Osteocyte (in vitro differentiated cells): Measurements from ENCODE around the gene ZDHHC9. TPM values are rescaled to one million over a fixed set of nuclear protein-coding genes. Genes with fewer than 3 reads are reported as not detected.

Experiments used
- DNase-seq: peaks from one replicate; pipeline ENCODE4 v3.0.0; 2021; ENCODE audit warnings: mixed read lengths; ENCODE audit not compliant: unreplicated experiment; ENCODE audit errors: extremely low spot score
- H3K27ac Mint-ChIP-seq: one replicate; pipeline ENCODE4 v1.8.0; 2021; ENCODE audit warnings: mild to moderate bottlenecking, mixed read lengths; ENCODE audit not compliant: unreplicated experiment
- H3K27me3 Mint-ChIP-seq: one replicate; pipeline ENCODE4 v1.8.0; 2021; ENCODE audit warnings: mixed read lengths; ENCODE audit not compliant: unreplicated experiment
- H3K36me3 Mint-ChIP-seq: one replicate; pipeline ENCODE4 v1.8.0; 2021; ENCODE audit warnings: mixed read lengths; ENCODE audit not compliant: unreplicated experiment
- H3K4me1 Mint-ChIP-seq: one replicate; pipeline ENCODE4 v1.8.0; 2021; ENCODE audit warnings: mixed read lengths; ENCODE audit not compliant: unreplicated experiment
- H3K4me3 Mint-ChIP-seq: one replicate; pipeline ENCODE4 v1.8.0; 2021; ENCODE audit warnings: mild to moderate bottlenecking, moderate library complexity, mixed read lengths; ENCODE audit not compliant: unreplicated experiment
- H3K9me3 Mint-ChIP-seq: one replicate; pipeline ENCODE4 v1.8.0; 2021; ENCODE audit warnings: mixed read lengths; ENCODE audit not compliant: unreplicated experiment
- total RNA-seq: library from RNA; stranded (reverse); gene quantifications from 2 replicates; pipeline ENCODE4 v1.2.1, GENCODE V29; 2021
- TF ChIP-seq, protein P1 (sequence below): fragments of 200-600 bp; sonication (generic); IDR thresholded peaks from 2 replicates; pipeline ENCODE4 v1.5.0; 2021; ENCODE audit warnings: antibody characterized with exemption, mild to moderate bottlenecking, moderate library complexity

Gene ZDHHC9
- total RNA-seq, 1 donor from 2014 or later: 32.2 TPM

DNA sequence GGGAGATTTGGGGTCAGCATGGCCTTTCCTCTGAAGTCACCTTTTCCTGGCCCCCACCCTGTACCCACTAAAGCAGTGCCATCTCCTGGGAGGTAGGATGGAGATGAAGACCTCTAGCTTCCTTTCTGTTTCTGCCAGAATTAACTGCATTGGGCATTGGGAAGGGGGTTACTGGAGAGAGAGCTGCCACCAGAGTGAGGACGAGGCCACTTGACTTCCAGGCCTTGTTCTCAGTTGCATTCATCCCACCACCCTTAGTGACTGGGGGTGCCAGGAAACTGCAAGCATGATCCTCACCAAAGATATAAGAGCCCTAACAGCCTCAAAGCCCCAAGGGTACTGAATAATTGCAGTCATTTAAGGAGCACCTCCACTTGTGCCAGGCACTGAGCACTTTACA is 48.1 kb downstream of the ZDHHC9 start:
- Mint-ChIP-seq H3K27ac (no peak overlapping the region), H3K27me3 (no peaks in the 10 kb centered on the region), H3K36me3 (peaks cover 1% of the 10 kb centered on the region), H3K9me3 (no peaks in the 10 kb centered on the region), H3K4me3 (no peak overlapping the region), H3K4me1 (no peaks in the 10 kb centered on the region)
- peak; percentile 30 for DNase-seq
- TF ChIP-seq, protein P1, sequence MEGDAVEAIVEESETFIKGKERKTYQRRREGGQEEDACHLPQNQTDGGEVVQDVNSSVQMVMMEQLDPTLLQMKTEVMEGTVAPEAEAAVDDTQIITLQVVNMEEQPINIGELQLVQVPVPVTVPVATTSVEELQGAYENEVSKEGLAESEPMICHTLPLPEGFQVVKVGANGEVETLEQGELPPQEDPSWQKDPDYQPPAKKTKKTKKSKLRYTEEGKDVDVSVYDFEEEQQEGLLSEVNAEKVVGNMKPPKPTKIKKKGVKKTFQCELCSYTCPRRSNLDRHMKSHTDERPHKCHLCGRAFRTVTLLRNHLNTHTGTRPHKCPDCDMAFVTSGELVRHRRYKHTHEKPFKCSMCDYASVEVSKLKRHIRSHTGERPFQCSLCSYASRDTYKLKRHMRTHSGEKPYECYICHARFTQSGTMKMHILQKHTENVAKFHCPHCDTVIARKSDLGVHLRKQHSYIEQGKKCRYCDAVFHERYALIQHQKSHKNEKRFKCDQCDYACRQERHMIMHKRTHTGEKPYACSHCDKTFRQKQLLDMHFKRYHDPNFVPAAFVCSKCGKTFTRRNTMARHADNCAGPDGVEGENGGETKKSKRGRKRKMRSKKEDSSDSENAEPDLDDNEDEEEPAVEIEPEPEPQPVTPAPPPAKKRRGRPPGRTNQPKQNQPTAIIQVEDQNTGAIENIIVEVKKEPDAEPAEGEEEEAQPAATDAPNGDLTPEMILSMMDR: no peak

- no peak for DNase-seq
- Mint-ChIP-seq H3K4me3 (no peak overlapping the region), H3K4me1 (no peaks in the 10 kb centered on the region), H3K27ac (no peak overlapping the region), H3K27me3 (no peaks in the 10 kb centered on the region), H3K9me3 (no peaks in the 10 kb centered on the region), H3K36me3 (no peaks in the 10 kb centered on the region)
- TF ChIP-seq, protein P1: no peak
Measured at GRCh38 chrX:129793604-129794191, 50.0 kb downstream of the ZDHHC9 start.

DNA sequence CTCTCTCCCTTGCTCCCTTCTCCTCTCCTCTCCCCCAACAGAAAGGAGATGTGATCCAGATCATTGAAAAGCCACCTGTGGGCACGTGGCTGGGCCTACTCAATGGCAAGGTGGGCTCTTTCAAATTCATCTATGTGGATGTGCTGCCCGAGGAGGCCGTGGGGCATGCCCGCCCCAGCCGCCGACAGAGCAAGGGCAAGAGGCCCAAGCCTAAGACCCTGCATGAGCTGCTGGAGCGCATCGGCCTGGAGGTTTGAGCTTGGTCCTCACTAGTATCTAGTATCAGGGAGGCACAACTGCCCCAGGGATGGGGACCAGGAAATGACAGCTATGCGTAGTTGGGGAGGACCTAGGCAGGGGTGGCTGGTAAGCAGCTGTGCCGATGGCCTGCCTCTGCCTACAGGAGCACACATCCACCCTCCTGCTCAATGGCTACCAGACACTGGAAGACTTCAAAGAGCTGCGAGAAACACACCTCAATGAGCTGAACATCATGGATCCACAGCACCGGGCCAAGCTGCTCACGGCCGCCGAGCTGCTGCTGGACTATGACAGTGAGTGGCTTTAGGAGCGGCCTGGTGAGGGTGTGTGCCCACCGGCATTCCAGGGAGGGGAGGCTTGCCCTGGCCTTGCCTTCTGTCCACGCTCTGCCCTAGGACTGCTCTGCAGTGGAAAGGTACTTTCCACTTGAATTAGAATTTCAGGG is 50.9 kb downstream of the ZDHHC9 start:
- TF ChIP-seq, protein P1: no peak
- Mint-ChIP-seq H3K27me3 (no peaks in the 10 kb centered on the region), H3K36me3 (no peaks in the 10 kb centered on the region), H3K4me1 (no peaks in the 10 kb centered on the region), H3K27ac (no peak overlapping the region), H3K4me3 (no peak overlapping the region), H3K9me3 (no peaks in the 10 kb centered on the region)
- DNase-seq: no peak

DNA sequence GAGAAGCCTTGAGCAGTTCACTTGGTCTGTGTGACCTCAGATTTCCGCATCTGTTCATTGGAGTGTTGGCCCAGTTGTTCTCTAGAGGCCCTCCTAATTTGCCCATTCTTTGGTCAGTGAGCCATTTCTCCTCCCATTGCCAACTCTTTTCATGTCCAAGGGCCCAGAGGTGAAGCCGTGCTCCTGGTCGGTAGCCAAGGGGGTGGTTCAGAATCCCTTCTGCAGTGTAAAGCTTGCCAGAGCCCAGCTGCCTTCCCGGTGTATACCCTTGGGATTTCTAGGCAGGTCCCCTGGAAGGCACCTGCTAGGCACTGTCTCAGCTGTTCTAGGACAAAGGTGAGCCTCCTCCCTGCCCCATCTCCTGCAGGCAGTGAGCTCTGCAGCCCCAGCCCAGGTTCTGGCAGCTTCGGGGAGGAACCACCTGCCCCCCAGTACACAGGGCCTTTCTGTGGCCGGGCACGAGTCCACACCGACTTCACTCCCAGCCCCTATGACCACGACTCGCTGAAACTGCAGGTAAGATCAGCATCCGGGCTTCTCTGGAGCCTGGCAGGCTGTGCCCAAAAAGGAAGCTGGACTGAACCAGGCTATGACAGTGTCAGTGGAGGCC is 51.6 kb downstream of the ZDHHC9 start:
- TF ChIP-seq, protein P1: no peak
- Mint-ChIP-seq H3K27me3 (no peaks in the 10 kb centered on the region), H3K27ac (no peak overlapping the region), H3K4me3 (no peak overlapping the region), H3K9me3 (no peaks in the 10 kb centered on the region), H3K4me1 (no peaks in the 10 kb centered on the region), H3K36me3 (no peaks in the 10 kb centered on the region)
- DNase-seq: no peak

DNA sequence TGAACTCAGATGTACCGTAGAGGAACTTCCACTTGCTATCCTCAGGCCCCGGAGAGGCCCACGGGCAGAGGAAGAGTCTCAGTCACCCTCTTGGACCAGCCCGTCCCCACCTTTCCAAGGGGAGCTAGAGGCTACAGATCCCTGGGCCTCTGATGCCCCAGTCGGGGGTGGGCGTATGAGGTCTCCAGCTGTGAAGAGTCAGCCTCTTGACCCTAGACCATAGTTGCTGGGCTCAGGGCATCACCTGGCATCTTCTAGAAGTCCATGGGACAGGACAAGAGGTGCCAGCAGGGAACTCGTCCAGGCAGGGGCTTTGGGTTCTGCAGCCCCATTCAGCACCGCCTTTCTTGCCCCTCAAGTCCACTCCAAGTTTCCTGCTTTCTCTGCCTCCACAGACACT is 52.4 kb downstream of the ZDHHC9 start:
- no peak overlapping the region for H3K27ac Mint-ChIP-seq
- DNase-seq: no peak
- no peak overlapping the region for H3K4me3 Mint-ChIP-seq
- no peaks in the 10 kb centered on the region for H3K4me1 Mint-ChIP-seq
- no peaks in the 10 kb centered on the region for H3K9me3 Mint-ChIP-seq
- H3K27me3 Mint-ChIP-seq: no peaks in the 10 kb centered on the region
- no peaks in the 10 kb centered on the region for H3K36me3 Mint-ChIP-seq
- TF ChIP-seq, protein P1: no peak
